K562 (cell line): ENCODE results near the gene DHCR24.

Experiments
- EZH2 ChIP-seq: IDR thresholded peaks from 2 replicates; pipeline ENCODE4 v1.6.1; 2012; ENCODE audit warnings: low read depth, mild to moderate bottlenecking, inconsistent platforms, low read length, borderline replicate concordance
- HNRNPUL1 ChIP-seq: fragments of 200-400 bp; formaldehyde crosslinking; IDR thresholded peaks from 2 replicates; pipeline ENCODE4 v1.6.1; 2017; ENCODE audit warnings: low read length
- HSF4 ChIP-seq: fragments of 250-450 bp; sonication (Bioruptor Pico); IDR thresholded peaks from 2 replicates; pipeline ENCODE4 v2.1.2; 2022; ENCODE audit warnings: mild to moderate bottlenecking, moderate library complexity, borderline replicate concordance
- MTA3 ChIP-seq: fragments of 450-650 bp; formaldehyde crosslinking; IDR thresholded peaks from 2 replicates; pipeline ENCODE4 v1.6.1; 2017; ENCODE audit warnings: mild to moderate bottlenecking, borderline replicate concordance
- NRF1 ChIP-seq, 2 experiments: fragments of 450-650 bp; IDR thresholded peaks in 1 of 2; conservative IDR thresholded peaks in 1 of 2; 2 replicates each; pipeline ENCODE4 v1.6.1; 2014; ENCODE audit warnings: mild to moderate bottlenecking in 2 of 2
- RAD21 ChIP-seq, 2 experiments: fragments of 250-450 bp in 1 of 2; fragments of 450-650 bp in 1 of 2; sonication (Bioruptor Pico) in 1 of 2; formaldehyde crosslinking in 1 of 2; IDR thresholded peaks in 1 of 2; conservative IDR thresholded peaks in 1 of 2; 2 replicates each; pipeline versions ENCODE4 v1.4.0 to v1.8.0; 2020 to 2022; ENCODE audit warnings: mild to moderate bottlenecking in 2 of 2, moderate library complexity in 1 of 2
- SIX5 ChIP-seq, 2 experiments: IDR thresholded peaks; 2 replicates each; pipeline ENCODE4 v1.6.1; 2011; ENCODE audit warnings: low read length in 2 of 2, borderline replicate concordance in 1 of 2, low read depth in 1 of 2, mild to moderate bottlenecking in 1 of 2, moderate library complexity in 1 of 2; ENCODE audit not compliant: insufficient read depth in 1 of 2
- ZBED1 ChIP-seq: IDR thresholded peaks from 2 replicates; pipeline ENCODE4 v1.6.1; 2014
- ZNF140 ChIP-seq: fragments of 250-450 bp; sonication (Bioruptor Pico); IDR thresholded peaks from 2 replicates; pipeline ENCODE4 v1.8.0; 2021; ENCODE audit warnings: moderate library complexity, mild to moderate bottlenecking, inconsistent platforms
- TF ChIP-seq, protein P1 (sequence below), 3 experiments: IDR thresholded peaks in 2 of 3; conservative IDR thresholded peaks in 1 of 3; 2 replicates each; pipeline ENCODE4 v1.5.1; 2011 to 2012; ENCODE audit warnings: low read length in 3 of 3, mild to moderate bottlenecking in 3 of 3, control low read depth in 2 of 3, improper control_type of control experiment in 1 of 3, inconsistent platforms in 1 of 3, low read depth in 1 of 3, mixed read lengths in 1 of 3, moderate library complexity in 1 of 3; ENCODE audit not compliant: insufficient read depth in 2 of 3
- TF ChIP-seq, protein P2 (sequence below): sonication (generic); formaldehyde crosslinking; IDR thresholded peaks from 2 replicates; pipeline ENCODE4 v1.9.0; 2022; ENCODE audit warnings: mild to moderate bottlenecking, missing genetic modification reagents
- TF ChIP-seq, protein P3 (sequence below), 2 experiments: fragments of 450-650 bp in 1 of 2; sonication (generic) in 1 of 2; formaldehyde crosslinking in 1 of 2; IDR thresholded peaks in 1 of 2; conservative IDR thresholded peaks in 1 of 2; 2 replicates each; pipeline versions ENCODE4 v1.6.1 to v1.8.1; 2016 to 2023; ENCODE audit warnings: mild to moderate bottlenecking in 2 of 2, moderate library complexity in 2 of 2, inconsistent platforms in 1 of 2, missing genetic modification reagents in 1 of 2

DNA sequence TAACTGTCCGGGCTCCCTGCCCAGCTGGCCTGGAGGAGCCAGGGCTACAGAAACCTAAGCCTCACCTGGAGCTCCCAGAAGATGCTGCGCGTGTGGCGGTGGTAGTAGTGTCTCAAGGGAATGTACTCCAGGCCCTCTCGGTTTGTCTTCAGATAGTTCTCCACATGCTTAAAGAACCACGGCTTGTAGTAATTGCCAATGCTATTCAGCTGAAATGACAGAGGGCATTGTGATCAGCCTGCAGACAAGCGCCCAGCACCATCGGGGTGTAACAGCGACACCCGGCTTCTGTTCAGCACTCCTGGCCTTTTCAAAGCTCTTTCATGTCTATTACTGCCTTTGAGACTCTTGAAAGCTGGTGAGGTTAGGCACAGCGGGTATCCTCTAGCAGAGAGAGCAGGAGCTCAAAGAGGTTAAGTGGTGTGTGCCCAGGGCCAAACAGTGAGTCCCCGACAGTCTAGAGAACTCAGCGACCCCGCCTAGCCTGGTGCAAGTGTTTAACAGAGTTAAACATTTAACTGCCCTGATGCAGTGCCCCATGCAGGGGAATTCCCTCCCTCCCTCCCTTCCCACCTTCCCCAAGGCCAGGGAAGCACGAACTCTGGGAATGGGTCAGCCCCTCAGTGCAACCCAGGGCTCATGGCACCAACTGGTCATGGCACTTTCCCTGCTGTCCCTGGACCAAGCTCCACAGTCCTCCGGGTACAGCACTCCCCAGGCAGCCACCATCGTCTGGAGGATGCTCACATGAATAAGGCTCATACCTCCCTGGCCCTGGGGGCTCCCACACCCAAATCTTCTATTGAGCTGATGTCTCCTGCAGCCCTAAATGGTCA lies 21.5 kb downstream of the DHCR24 start:
- no peak for TF ChIP-seq ZBED1
- TF ChIP-seq, protein P1, sequence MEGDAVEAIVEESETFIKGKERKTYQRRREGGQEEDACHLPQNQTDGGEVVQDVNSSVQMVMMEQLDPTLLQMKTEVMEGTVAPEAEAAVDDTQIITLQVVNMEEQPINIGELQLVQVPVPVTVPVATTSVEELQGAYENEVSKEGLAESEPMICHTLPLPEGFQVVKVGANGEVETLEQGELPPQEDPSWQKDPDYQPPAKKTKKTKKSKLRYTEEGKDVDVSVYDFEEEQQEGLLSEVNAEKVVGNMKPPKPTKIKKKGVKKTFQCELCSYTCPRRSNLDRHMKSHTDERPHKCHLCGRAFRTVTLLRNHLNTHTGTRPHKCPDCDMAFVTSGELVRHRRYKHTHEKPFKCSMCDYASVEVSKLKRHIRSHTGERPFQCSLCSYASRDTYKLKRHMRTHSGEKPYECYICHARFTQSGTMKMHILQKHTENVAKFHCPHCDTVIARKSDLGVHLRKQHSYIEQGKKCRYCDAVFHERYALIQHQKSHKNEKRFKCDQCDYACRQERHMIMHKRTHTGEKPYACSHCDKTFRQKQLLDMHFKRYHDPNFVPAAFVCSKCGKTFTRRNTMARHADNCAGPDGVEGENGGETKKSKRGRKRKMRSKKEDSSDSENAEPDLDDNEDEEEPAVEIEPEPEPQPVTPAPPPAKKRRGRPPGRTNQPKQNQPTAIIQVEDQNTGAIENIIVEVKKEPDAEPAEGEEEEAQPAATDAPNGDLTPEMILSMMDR (IDR thresholded peaks at IDR 0.05 in 2 of 3, conservative IDR thresholded peaks at IDR 0.05 in 1 of 3; ENCODE audit: insufficient read depth in 2 of 3, low read depth in 1 of 3, low read length in 3 of 3): no peak
- no peak for TF ChIP-seq EZH2
- TF ChIP-seq, protein P2, sequence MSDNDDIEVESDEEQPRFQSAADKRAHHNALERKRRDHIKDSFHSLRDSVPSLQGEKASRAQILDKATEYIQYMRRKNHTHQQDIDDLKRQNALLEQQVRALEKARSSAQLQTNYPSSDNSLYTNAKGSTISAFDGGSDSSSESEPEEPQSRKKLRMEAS (CRISPR knock-in tag): no peak
- TF ChIP-seq ZNF140 (CRISPR knock-in tag): no peak
- TF ChIP-seq HNRNPUL1: no peak
- TF ChIP-seq, protein P3, sequence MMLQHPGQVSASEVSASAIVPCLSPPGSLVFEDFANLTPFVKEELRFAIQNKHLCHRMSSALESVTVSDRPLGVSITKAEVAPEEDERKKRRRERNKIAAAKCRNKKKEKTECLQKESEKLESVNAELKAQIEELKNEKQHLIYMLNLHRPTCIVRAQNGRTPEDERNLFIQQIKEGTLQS (IDR thresholded peaks at IDR 0.05): no peak
- TF ChIP-seq, protein P3 (CRISPR knock-in tag; conservative IDR thresholded peaks at IDR 0.05): no peak
- TF ChIP-seq HSF4 (CRISPR knock-in tag): no peak
- no peak for TF ChIP-seq NRF1 (conservative IDR thresholded peaks at IDR 0.05 in 1 of 2, IDR thresholded peaks at IDR 0.05 in 1 of 2)
- TF ChIP-seq RAD21 (CRISPR knock-in tag; conservative IDR thresholded peaks at IDR 0.05 in 1 of 2, IDR thresholded peaks at IDR 0.05 in 1 of 2): no peak
- no peak for TF ChIP-seq MTA3
- TF ChIP-seq SIX5 (IDR thresholded peaks at IDR 0.05; ENCODE audit: borderline replicate concordance in 1 of 2, insufficient read depth in 1 of 2, low read depth in 1 of 2, low read length in 2 of 2): no peak
